ENCODE results near the gene SHPK. TPM values are rescaled to one million over a fixed set of nuclear protein-coding genes. Genes with fewer than 3 reads are reported as not detected.

Gene SHPK
- total and polyA plus RNA-seq, 9 of the 15 experiments (the other 6 are each of a cell fraction or from before 2014, with no cell fraction given) = 2.5 to 16.3 (median 11.8) TPM

DNA sequence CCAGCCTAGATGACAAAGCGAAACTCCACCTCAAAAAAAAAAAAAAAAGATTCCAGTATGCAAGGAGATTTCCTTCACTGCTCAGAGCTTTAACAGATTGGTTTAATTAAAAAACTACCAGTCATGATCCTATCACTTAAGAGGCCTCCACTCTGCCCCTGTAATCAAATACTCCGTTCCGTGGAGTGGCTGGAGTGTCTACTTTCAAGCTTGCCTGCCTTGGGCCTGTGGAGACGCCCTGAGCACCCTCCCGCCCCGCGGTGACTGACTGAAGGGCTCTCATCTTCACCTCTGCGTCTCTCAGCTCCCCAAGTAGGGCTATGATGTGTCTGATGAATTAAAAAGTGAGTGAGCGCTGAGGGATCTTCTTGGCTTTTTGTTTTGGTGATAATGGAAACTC is 53.1 kb downstream of the SHPK start:
- in situ Hi-C loops (cut with MboI) = no loop called here
- CTCF ChIA-PET (ENCODE audit: low intra/inter-chr PET ratio) = no interaction called here

More for the DNA sequence above, 53.1 kb downstream of the SHPK start:
- TF ChIP-seq, protein P1, sequence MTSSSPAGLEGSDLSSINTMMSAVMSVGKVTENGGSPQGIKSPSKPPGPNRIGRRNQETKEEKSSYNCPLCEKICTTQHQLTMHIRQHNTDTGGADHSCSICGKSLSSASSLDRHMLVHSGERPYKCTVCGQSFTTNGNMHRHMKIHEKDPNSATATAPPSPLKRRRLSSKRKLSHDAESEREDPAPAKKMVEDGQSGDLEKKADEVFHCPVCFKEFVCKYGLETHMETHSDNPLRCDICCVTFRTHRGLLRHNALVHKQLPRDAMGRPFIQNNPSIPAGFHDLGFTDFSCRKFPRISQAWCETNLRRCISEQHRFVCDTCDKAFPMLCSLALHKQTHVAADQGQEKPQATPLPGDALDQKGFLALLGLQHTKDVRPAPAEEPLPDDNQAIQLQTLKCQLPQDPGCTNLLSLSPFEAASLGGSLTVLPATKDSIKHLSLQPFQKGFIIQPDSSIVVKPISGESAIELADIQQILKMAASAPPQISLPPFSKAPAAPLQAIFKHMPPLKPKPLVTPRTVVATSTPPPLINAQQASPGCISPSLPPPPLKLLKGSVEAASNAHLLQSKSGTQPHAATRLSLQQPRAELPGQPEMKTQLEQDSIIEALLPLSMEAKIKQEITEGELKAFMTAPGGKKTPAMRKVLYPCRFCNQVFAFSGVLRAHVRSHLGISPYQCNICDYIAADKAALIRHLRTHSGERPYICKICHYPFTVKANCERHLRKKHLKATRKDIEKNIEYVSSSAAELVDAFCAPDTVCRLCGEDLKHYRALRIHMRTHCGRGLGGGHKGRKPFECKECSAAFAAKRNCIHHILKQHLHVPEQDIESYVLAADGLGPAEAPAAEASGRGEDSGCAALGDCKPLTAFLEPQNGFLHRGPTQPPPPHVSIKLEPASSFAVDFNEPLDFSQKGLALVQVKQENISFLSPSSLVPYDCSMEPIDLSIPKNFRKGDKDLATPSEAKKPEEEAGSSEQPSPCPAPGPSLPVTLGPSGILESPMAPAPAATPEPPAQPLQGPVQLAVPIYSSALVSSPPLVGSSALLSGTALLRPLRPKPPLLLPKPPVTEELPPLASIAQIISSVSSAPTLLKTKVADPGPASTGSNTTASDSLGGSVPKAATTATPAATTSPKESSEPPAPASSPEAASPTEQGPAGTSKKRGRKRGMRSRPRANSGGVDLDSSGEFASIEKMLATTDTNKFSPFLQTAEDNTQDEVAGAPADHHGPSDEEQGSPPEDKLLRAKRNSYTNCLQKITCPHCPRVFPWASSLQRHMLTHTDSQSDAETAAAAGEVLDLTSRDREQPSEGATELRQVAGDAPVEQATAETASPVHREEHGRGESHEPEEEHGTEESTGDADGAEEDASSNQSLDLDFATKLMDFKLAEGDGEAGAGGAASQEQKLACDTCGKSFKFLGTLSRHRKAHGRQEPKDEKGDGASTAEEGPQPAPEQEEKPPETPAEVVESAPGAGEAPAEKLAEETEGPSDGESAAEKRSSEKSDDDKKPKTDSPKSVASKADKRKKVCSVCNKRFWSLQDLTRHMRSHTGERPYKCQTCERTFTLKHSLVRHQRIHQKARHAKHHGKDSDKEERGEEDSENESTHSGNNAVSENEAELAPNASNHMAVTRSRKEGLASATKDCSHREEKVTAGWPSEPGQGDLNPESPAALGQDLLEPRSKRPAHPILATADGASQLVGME (CRISPR knock-in tag; IDR thresholded peaks at IDR 0.05) = no peak
- TF ChIP-seq, protein P2, sequence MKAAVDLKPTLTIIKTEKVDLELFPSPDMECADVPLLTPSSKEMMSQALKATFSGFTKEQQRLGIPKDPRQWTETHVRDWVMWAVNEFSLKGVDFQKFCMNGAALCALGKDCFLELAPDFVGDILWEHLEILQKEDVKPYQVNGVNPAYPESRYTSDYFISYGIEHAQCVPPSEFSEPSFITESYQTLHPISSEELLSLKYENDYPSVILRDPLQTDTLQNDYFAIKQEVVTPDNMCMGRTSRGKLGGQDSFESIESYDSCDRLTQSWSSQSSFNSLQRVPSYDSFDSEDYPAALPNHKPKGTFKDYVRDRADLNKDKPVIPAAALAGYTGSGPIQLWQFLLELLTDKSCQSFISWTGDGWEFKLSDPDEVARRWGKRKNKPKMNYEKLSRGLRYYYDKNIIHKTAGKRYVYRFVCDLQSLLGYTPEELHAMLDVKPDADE (conservative IDR thresholded peaks at IDR 0.05; ENCODE audit: control insufficient read depth, low read depth, low read length) = no peak
- TF ChIP-seq ZNF263 (CRISPR knock-in tag; IDR thresholded peaks at IDR 0.05; ENCODE audit: borderline replicate concordance) (no peak), TRIM28 (IDR thresholded peaks at IDR 0.05) (no peak), ARHGAP35 (IDR thresholded peaks at IDR 0.05; ENCODE audit: partially characterized antibody) (no peak), SMAD4 (CRISPR knock-in tag; conservative IDR thresholded peaks at IDR 0.05) (no peak), NCOA6 (IDR thresholded peaks at IDR 0.05) (no peak)
- TF ChIP-seq, protein P3, sequence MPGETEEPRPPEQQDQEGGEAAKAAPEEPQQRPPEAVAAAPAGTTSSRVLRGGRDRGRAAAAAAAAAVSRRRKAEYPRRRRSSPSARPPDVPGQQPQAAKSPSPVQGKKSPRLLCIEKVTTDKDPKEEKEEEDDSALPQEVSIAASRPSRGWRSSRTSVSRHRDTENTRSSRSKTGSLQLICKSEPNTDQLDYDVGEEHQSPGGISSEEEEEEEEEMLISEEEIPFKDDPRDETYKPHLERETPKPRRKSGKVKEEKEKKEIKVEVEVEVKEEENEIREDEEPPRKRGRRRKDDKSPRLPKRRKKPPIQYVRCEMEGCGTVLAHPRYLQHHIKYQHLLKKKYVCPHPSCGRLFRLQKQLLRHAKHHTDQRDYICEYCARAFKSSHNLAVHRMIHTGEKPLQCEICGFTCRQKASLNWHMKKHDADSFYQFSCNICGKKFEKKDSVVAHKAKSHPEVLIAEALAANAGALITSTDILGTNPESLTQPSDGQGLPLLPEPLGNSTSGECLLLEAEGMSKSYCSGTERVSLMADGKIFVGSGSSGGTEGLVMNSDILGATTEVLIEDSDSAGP (CRISPR knock-in tag; IDR thresholded peaks at IDR 0.05) = no peak
- TF ChIP-seq, protein P4, sequence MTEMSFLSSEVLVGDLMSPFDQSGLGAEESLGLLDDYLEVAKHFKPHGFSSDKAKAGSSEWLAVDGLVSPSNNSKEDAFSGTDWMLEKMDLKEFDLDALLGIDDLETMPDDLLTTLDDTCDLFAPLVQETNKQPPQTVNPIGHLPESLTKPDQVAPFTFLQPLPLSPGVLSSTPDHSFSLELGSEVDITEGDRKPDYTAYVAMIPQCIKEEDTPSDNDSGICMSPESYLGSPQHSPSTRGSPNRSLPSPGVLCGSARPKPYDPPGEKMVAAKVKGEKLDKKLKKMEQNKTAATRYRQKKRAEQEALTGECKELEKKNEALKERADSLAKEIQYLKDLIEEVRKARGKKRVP (CRISPR knock-in tag; IDR thresholded peaks at IDR 0.05) = no peak
- no peak overlapping the region for H3K4me2 ChIP-seq (ENCODE audit: insufficient read depth, low read length)
- BruUV-seq (replicated peaks) = no TSS peak
- DNase-seq (ENCODE audit: extremely low read depth in 1 of 4, low spot score in 3 of 4) (no peak), ATAC-seq (no peak), FAIRE-seq (no peak)
- no peaks in the 10 kb centered on the region for H3K9me3 ChIP-seq (replicated peaks; ENCODE audit: control insufficient read depth, insufficient read depth, low read depth, low read length)
- H3K36me3 ChIP-seq (ENCODE audit: control insufficient read depth, insufficient read depth, low read length) = no peaks in the 10 kb centered on the region
- H3K4me3 ChIP-seq = no peak overlapping the region
- H3K27me3 ChIP-seq (ENCODE audit: control insufficient read depth in 2 of 2, insufficient read depth in 2 of 2, low read length in 2 of 2) = peaks cover 0 to 12% of the 10 kb centered on the region in 2 experiments; a peak in 1 of 5 replicates
- H4K20me1 ChIP-seq (replicated peaks; ENCODE audit: control insufficient read depth, insufficient read depth, low read length) = no peaks in the 10 kb centered on the region
- no peak overlapping the region for H2AFZ ChIP-seq (ENCODE audit: low read depth, low read length)
- H3K27ac ChIP-seq (ENCODE audit: extremely low read depth, low read depth, low read length) = no peak overlapping the region
- H3K9me1 ChIP-seq (ENCODE audit: control insufficient read depth, insufficient read depth, low read length) = no peaks in the 10 kb centered on the region
- H3K9ac ChIP-seq (ENCODE audit: insufficient read depth in 1 of 2, low read depth in 2 of 2, low read length in 2 of 2) = no peak overlapping the region
- intact Hi-C loops (cut with micrococcal nuclease) = no loop called here
- POLR2A ChIA-PET = no interaction called here
- WGBS (ENCODE audit: insufficient coverage, low coverage, missing lambda C conversion rate) = 15% methylated on average over 8 of the region's 9 CpGs
- H3K4me1 ChIP-seq (replicated peaks in 1 of 2; ENCODE audit: control insufficient read depth in 2 of 2, insufficient read depth in 2 of 2, low read length in 2 of 2) = no peaks in the 10 kb centered on the region; a peak in 1 of 5 replicates
- no peaks in the 10 kb centered on the region for H3K79me2 ChIP-seq (ENCODE audit: control insufficient read depth, insufficient read depth, low read length)

Measured in K562 (cell line).